WTC11 (cell line): ENCODE results near the gene ALG8. TPM values are rescaled to one million over a fixed set of nuclear protein-coding genes. Genes with fewer than 3 reads are reported as not detected.

Source experiments
- ATAC-seq: fragments of 200-7000 bp; cut with Tn5 transposase; 2 replicates; pipeline ENCODE4 v1.10.0; 2021; ENCODE audit warnings: mild to moderate bottlenecking, moderate library complexity
- CTCF ChIA-PET: fragments of 300-600 bp; sonication (Branson Sonifier 250); formaldehyde crosslinking; loops from one replicate; lab custom pipeline; 2021; ENCODE audit warnings: antibody characterized with exemption; lab: Charles Lee
- POLR2A ChIA-PET: fragments of 350-600 bp; sonication (Branson Sonifier 250); formaldehyde crosslinking; loops from one replicate; lab custom pipeline; 2021; ENCODE audit warnings: antibody characterized with exemption; lab: Charles Lee
- DNase-seq: peaks from one replicate; pipeline ENCODE4 v3.0.0; 2021; ENCODE audit warnings: low spot score
- H3K27ac Mint-ChIP-seq: 2 replicates; pipeline ENCODE4 v1.8.0; 2021; ENCODE audit warnings: mixed read lengths
- H3K27me3 Mint-ChIP-seq: 2 replicates; pipeline ENCODE4 v1.8.0; 2021; ENCODE audit warnings: low read depth, mild to moderate bottlenecking, moderate library complexity, mixed read lengths
- H3K36me3 Mint-ChIP-seq: 2 replicates; pipeline ENCODE4 v1.8.0; 2021; ENCODE audit warnings: mixed read lengths
- H3K4me1 Mint-ChIP-seq: 2 replicates; pipeline ENCODE4 v1.8.0; 2022; ENCODE audit warnings: mixed read lengths
- H3K4me3 Mint-ChIP-seq: 2 replicates; pipeline ENCODE4 v1.8.0; 2021; ENCODE audit warnings: mild to moderate bottlenecking, moderate library complexity, mixed read lengths
- H3K9me3 Mint-ChIP-seq: 2 replicates; pipeline ENCODE4 v1.8.0; 2021; ENCODE audit warnings: mixed read lengths
- CBFB ChIP-seq: sonication (generic); formaldehyde crosslinking; IDR thresholded peaks from 2 replicates; pipeline ENCODE4 v1.8.1; 2022; ENCODE audit warnings: mild to moderate bottlenecking, low read depth, missing genetic modification reagents
- CREB1 ChIP-seq: sonication (generic); formaldehyde crosslinking; IDR thresholded peaks from 2 replicates; pipeline ENCODE4 v1.8.0; 2023; ENCODE audit warnings: mild to moderate bottlenecking, missing genetic modification reagents
- ETV6 ChIP-seq: sonication (generic); formaldehyde crosslinking; IDR thresholded peaks from 2 replicates; pipeline ENCODE4 v1.8.1; 2022; ENCODE audit warnings: mild to moderate bottlenecking, missing genetic modification reagents
- FOXJ3 ChIP-seq: sonication (generic); formaldehyde crosslinking; IDR thresholded peaks from 2 replicates; pipeline ENCODE4 v1.9.0; 2021; ENCODE audit warnings: missing genetic modification reagents, mild to moderate bottlenecking, borderline replicate concordance
- FOXK1 ChIP-seq: sonication (generic); formaldehyde crosslinking; IDR thresholded peaks from 2 replicates; pipeline ENCODE4 v1.8.0; 2022; ENCODE audit warnings: mild to moderate bottlenecking, moderate library complexity, missing genetic modification reagents
- GABPB1 ChIP-seq: sonication (generic); formaldehyde crosslinking; IDR thresholded peaks from 2 replicates; pipeline ENCODE4 v1.8.1; 2023; ENCODE audit warnings: mild to moderate bottlenecking, missing genetic modification reagents
- GRHL2 ChIP-seq: fragments of 250-450 bp; sonication (Bioruptor Pico); IDR thresholded peaks from 2 replicates; pipeline ENCODE4 v1.8.0; 2022; ENCODE audit warnings: mild to moderate bottlenecking, moderate library complexity; ENCODE audit not compliant: insufficient replicate concordance, severe bottlenecking
- HMGXB4 ChIP-seq: sonication (generic); formaldehyde crosslinking; IDR thresholded peaks from 2 replicates; pipeline ENCODE4 v1.8.1; 2023; ENCODE audit warnings: mild to moderate bottlenecking, moderate library complexity, missing genetic modification reagents
- JUN ChIP-seq: sonication (generic); formaldehyde crosslinking; IDR thresholded peaks from 2 replicates; pipeline ENCODE4 v1.8.0; 2023; ENCODE audit warnings: mild to moderate bottlenecking, missing genetic modification reagents
- MLX ChIP-seq: sonication (generic); formaldehyde crosslinking; IDR thresholded peaks from 2 replicates; pipeline ENCODE4 v1.8.1; 2023; ENCODE audit warnings: mild to moderate bottlenecking, missing genetic modification reagents, moderate library complexity
- MXD4 ChIP-seq: fragments of 250-450 bp; sonication (Bioruptor Pico); IDR thresholded peaks from 2 replicates; pipeline ENCODE4 v1.8.0; 2021; ENCODE audit warnings: mild to moderate bottlenecking, moderate library complexity, borderline replicate concordance
- NR3C1 ChIP-seq: sonication (generic); formaldehyde crosslinking; conservative IDR thresholded peaks from 2 replicates; pipeline ENCODE4 v1.8.1; 2023; ENCODE audit warnings: low read depth, mild to moderate bottlenecking, missing genetic modification reagents
- RELA ChIP-seq: sonication (generic); formaldehyde crosslinking; IDR thresholded peaks from 2 replicates; pipeline ENCODE4 v1.8.1; 2022; ENCODE audit warnings: missing genetic modification reagents, mild to moderate bottlenecking, borderline replicate concordance
- SMAD4 ChIP-seq: sonication (generic); formaldehyde crosslinking; IDR thresholded peaks from 2 replicates; pipeline ENCODE4 v1.8.0; 2022; ENCODE audit warnings: mild to moderate bottlenecking, missing genetic modification reagents
- TP53 ChIP-seq: sonication (generic); formaldehyde crosslinking; IDR thresholded peaks from 2 replicates; pipeline ENCODE4 v1.8.1; 2023; ENCODE audit warnings: mild to moderate bottlenecking, missing genetic modification reagents
- ZMAT4 ChIP-seq: fragments of 250-450 bp; sonication (Bioruptor Pico); IDR thresholded peaks from 2 replicates; pipeline ENCODE4 v1.9.0; 2021; ENCODE audit warnings: mild to moderate bottlenecking
- ZNF121 ChIP-seq: sonication (generic); formaldehyde crosslinking; IDR thresholded peaks from 2 replicates; pipeline ENCODE4 v1.8.0; 2023; ENCODE audit warnings: missing genetic modification reagents
- ZNF263 ChIP-seq: sonication (generic); formaldehyde crosslinking; IDR thresholded peaks from 2 replicates; pipeline ENCODE4 v1.8.1; 2022; ENCODE audit warnings: low read depth, mild to moderate bottlenecking, moderate library complexity, missing genetic modification reagents
- ZNF396 ChIP-seq: fragments of 250-450 bp; sonication (Bioruptor Pico); IDR thresholded peaks from 2 replicates; pipeline ENCODE4 v1.8.0; 2021; ENCODE audit warnings: mild to moderate bottlenecking, moderate library complexity, borderline replicate concordance
- ZNF423 ChIP-seq: fragments of 250-450 bp; sonication (Bioruptor Pico); IDR thresholded peaks from 2 replicates; pipeline ENCODE4 v2.1.2; 2022; ENCODE audit warnings: mild to moderate bottlenecking, moderate library complexity
- total RNA-seq: library from RNA; stranded (reverse); gene quantifications from 3 replicates; pipeline ENCODE4 v1.2.3, GENCODE V29; 2021
- TF ChIP-seq, protein P1 (sequence below): fragments of 200-600 bp; IDR thresholded peaks from 2 replicates; pipeline ENCODE4 v1.8.0; 2022; ENCODE audit warnings: antibody characterized with exemption
- TF ChIP-seq, protein P2 (sequence below): fragments of 250-450 bp; sonication (Bioruptor Pico); IDR thresholded peaks from 2 replicates; pipeline ENCODE4 v2.1.2; 2022; ENCODE audit warnings: mild to moderate bottlenecking, moderate library complexity
- TF ChIP-seq, protein P3 (sequence below): sonication (generic); formaldehyde crosslinking; IDR thresholded peaks from 2 replicates; pipeline ENCODE4 v1.8.0; 2023; ENCODE audit warnings: mild to moderate bottlenecking, missing genetic modification reagents
- TF ChIP-seq, protein P4 (sequence below): fragments of 250-450 bp; sonication (Bioruptor Pico); IDR thresholded peaks from 2 replicates; pipeline ENCODE4 v1.8.0; 2021; ENCODE audit warnings: mild to moderate bottlenecking

Gene ALG8
- total RNA-seq, 1 experiment from 2014 or later = 63.8 TPM

DNA sequence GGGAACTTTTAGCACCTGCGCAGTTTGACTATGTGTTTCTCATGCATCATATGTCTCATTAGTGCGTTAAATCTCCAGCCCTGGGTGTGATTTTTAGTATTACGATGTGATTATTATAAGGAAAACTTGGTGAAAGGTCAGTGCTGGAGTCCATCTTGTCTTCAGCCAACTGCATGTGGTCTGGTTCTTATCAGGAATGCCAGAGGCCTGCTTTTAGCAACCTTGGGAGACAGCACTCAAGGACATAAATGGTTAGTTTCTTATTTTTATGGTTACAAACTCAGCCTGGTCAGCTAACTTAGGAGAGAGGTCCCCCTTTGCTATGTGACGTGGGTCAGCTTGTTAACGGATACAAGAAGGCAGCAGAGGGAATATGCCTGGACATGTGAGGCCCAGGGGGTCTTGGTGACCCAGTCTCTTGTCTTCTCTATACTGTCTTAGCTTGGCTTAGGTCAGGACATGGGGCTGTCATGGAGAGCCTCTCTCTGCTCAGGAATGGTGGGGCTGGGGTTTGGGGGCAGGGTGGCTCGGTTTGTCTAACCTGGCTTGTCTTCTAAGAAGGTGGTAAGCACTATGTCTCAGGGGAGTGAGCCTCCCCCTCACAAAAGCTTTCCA is 27.5 kb upstream of the ALG8 start:
- TF ChIP-seq ETV6 (CRISPR knock-in tag) = no peak
- TF ChIP-seq JUN = no peak
- no peak for TF ChIP-seq FOXJ3 (CRISPR knock-in tag)
- TF ChIP-seq TP53 = no peak
- TF ChIP-seq CREB1 (CRISPR knock-in tag) = no peak
- TF ChIP-seq FOXK1 (CRISPR knock-in tag) = no peak
- TF ChIP-seq, protein P1, sequence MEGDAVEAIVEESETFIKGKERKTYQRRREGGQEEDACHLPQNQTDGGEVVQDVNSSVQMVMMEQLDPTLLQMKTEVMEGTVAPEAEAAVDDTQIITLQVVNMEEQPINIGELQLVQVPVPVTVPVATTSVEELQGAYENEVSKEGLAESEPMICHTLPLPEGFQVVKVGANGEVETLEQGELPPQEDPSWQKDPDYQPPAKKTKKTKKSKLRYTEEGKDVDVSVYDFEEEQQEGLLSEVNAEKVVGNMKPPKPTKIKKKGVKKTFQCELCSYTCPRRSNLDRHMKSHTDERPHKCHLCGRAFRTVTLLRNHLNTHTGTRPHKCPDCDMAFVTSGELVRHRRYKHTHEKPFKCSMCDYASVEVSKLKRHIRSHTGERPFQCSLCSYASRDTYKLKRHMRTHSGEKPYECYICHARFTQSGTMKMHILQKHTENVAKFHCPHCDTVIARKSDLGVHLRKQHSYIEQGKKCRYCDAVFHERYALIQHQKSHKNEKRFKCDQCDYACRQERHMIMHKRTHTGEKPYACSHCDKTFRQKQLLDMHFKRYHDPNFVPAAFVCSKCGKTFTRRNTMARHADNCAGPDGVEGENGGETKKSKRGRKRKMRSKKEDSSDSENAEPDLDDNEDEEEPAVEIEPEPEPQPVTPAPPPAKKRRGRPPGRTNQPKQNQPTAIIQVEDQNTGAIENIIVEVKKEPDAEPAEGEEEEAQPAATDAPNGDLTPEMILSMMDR = no peak
- TF ChIP-seq MXD4 (CRISPR knock-in tag) = no peak
- TF ChIP-seq GRHL2 (CRISPR knock-in tag) = no peak
- ChIA-PET CTCF (no interaction called here), POLR2A (interaction anchor here (0.5 kb wide), 1 partner anchor 250 kb away, joined by 3 read pairs; no protein-coding TSS in a partner anchor)
- H3K4me3 Mint-ChIP-seq = no peak overlapping the region
- no peak overlapping the region for H3K27ac Mint-ChIP-seq
- H3K36me3 Mint-ChIP-seq = no peaks in the 10 kb centered on the region
- H3K27me3 Mint-ChIP-seq = no peaks in the 10 kb centered on the region
- DNase-seq (no peak), ATAC-seq (no peak)
- peaks cover 6% of the 10 kb centered on the region; the same call in 1 of the 2 replicates for H3K4me1 Mint-ChIP-seq
- no peaks in the 10 kb centered on the region for H3K9me3 Mint-ChIP-seq

GRCh38 chr11:78164471-78164870 is 25.0 kb upstream of the ALG8 start:
- Mint-ChIP-seq H3K27ac (no peak overlapping the region), H3K9me3 (no peaks in the 10 kb centered on the region), H3K4me1 (peaks cover 6% of the 10 kb centered on the region; the same call in 1 of the 2 replicates), H3K36me3 (no peaks in the 10 kb centered on the region), H3K27me3 (no peaks in the 10 kb centered on the region), H3K4me3 (no peak overlapping the region)
- no peak for ATAC-seq
- POLR2A ChIA-PET = no interaction called here
- CTCF ChIA-PET = interaction anchor here (0.7 kb wide), 1 partner anchor 15 kb away, joined by 3 read pairs; no protein-coding TSS in a partner anchor
- DNase-seq = no peak
- TF ChIP-seq ZNF423 (CRISPR knock-in tag) (no peak), ZNF396 (no peak), GABPB1 (no peak), RELA (CRISPR knock-in tag) (no peak), CBFB (CRISPR knock-in tag) (no peak), HMGXB4 (CRISPR knock-in tag) (no peak), MLX (CRISPR knock-in tag) (no peak), ZNF263 (CRISPR knock-in tag) (no peak), ZMAT4 (CRISPR knock-in tag) (no peak), NR3C1 (CRISPR knock-in tag) (no peak), ZNF121 (CRISPR knock-in tag) (no peak), SMAD4 (no peak)
- TF ChIP-seq, protein P2, sequence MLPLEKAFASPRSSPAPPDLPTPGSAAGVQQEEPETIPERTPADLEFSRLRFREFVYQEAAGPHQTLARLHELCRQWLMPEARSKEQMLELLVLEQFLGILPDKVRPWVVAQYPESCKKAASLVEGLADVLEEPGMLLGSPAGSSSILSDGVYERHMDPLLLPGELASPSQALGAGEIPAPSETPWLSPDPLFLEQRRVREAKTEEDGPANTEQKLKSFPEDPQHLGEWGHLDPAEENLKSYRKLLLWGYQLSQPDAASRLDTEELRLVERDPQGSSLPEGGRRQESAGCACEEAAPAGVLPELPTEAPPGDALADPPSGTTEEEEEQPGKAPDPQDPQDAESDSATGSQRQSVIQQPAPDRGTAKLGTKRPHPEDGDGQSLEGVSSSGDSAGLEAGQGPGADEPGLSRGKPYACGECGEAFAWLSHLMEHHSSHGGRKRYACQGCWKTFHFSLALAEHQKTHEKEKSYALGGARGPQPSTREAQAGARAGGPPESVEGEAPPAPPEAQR (CRISPR knock-in tag) = no peak
- TF ChIP-seq, protein P3, sequence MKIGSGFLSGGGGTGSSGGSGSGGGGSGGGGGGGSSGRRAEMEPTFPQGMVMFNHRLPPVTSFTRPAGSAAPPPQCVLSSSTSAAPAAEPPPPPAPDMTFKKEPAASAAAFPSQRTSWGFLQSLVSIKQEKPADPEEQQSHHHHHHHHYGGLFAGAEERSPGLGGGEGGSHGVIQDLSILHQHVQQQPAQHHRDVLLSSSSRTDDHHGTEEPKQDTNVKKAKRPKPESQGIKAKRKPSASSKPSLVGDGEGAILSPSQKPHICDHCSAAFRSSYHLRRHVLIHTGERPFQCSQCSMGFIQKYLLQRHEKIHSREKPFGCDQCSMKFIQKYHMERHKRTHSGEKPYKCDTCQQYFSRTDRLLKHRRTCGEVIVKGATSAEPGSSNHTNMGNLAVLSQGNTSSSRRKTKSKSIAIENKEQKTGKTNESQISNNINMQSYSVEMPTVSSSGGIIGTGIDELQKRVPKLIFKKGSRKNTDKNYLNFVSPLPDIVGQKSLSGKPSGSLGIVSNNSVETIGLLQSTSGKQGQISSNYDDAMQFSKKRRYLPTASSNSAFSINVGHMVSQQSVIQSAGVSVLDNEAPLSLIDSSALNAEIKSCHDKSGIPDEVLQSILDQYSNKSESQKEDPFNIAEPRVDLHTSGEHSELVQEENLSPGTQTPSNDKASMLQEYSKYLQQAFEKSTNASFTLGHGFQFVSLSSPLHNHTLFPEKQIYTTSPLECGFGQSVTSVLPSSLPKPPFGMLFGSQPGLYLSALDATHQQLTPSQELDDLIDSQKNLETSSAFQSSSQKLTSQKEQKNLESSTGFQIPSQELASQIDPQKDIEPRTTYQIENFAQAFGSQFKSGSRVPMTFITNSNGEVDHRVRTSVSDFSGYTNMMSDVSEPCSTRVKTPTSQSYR (CRISPR knock-in tag) = no peak
- TF ChIP-seq, protein P4, sequence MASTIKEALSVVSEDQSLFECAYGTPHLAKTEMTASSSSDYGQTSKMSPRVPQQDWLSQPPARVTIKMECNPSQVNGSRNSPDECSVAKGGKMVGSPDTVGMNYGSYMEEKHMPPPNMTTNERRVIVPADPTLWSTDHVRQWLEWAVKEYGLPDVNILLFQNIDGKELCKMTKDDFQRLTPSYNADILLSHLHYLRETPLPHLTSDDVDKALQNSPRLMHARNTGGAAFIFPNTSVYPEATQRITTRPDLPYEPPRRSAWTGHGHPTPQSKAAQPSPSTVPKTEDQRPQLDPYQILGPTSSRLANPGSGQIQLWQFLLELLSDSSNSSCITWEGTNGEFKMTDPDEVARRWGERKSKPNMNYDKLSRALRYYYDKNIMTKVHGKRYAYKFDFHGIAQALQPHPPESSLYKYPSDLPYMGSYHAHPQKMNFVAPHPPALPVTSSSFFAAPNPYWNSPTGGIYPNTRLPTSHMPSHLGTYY (CRISPR knock-in tag) = no peak
